ENCODE results near the gene MTTP.

Gene MTTP

DNA sequence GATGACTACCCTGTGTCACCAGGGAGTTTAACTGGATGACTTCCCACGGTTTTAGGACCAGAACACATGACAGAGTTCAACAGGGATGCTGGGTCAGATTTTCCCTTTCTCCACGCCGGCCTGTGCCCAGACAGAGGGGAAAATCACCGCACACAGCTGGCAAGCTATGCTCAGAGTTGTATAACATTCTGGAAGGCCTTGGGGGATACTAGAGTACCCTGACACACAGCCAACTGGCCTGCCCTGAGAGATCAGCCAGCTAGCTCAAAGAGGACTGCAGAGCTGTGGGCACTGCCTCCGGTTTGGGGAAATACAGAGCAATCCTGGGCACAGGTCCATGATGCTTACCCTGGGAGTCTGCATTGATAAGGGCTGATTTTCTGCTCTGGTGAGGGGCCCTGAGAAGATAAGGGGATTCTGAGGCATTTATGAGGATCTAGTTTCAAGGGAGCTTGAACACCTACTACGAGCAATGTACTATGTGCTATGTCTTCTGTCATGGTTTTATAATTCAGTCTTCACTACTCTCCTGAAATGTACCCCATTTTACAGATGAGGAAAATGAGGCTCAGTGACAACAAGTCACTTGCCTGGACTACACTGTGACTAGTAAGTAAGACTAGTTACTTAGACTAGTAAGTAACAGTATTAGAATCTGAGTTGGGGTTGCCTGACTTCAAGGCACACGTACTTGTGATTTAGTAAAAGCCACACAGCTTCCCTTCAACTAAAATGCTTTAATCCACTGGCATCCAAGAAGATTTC is 68.3 kb downstream of the MTTP start:
- DNase-seq, result no peak

DNA sequence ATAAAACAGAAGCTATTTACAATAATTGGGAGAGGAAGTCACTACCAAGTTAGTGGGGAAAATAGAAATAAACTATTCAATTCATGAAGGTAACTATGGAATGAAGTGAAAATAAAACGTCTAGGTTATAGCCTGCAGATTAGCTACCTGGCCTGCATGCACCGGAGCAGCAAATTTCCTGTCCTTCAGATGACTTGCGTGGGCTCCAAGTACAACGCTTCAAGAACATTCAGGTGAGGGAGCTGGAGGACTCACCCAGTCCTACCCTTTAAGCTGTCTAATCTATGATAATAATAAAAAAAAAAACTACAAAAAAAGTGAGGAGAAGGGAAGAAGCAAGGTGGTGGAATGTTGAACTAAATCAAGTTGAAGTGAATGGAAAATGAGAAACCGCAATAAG is 69.8 kb downstream of the MTTP start:
- no peak for DNase-seq

DNA sequence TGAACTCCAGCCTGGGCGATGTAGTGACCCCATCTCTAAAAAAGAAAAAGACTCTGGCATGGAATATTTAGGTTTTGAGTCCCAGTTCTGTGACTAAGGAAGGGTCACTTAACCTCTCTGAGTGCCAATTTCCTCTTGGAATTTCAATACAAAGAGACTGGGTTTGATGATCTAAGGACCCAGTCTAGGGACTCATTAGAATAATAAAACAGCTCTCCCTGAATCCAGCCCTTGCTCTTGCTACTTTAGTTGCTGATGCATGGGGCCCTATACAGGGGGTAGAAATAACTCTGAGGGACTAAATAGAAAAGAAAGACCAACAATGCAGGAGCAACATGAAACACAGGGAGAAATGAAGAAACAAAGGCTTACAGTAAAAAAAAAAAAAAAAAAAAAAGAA is 70.4 kb downstream of the MTTP start:
- no peak for DNase-seq

DNA sequence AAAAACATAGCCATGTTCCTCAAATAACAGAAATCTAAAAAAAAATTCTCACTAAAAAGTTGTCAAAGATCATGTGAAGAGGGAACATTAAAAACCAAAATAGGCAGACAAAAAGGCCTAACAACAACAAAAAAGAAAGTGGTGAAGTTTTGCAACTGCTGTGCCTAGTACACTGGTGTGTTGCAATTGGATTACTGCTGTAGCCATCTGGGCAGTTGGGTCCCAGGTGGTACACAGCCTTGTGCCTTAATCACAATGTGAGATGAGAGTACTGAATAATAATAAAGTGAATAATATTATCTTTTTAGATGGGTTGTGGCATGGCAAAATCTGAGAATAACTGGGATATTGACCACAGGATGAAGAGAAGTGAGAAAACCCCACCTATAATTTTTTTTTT is 71.0 kb downstream of the MTTP start:
- DNase-seq, result no peak

DNA sequence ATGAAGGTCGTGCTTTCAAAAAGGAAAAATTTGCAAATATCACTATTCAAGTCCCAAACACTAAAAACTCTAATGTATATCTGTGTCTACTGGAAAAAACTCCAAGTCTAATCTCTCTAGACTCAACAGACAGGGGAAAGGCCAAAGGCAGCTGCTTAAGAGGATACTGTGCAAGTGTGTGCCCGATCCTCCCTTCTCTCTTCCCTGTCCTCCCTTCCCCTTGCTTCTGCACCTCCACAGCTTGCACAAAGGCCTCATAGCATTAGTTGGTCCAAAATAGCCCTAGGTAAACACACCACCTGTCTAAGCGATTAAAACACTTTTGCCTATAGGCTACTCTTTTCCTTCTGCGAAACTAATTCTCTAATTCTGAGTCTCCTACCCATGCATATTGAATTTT is 72.4 kb downstream of the MTTP start:
- no peak for DNase-seq

DNA sequence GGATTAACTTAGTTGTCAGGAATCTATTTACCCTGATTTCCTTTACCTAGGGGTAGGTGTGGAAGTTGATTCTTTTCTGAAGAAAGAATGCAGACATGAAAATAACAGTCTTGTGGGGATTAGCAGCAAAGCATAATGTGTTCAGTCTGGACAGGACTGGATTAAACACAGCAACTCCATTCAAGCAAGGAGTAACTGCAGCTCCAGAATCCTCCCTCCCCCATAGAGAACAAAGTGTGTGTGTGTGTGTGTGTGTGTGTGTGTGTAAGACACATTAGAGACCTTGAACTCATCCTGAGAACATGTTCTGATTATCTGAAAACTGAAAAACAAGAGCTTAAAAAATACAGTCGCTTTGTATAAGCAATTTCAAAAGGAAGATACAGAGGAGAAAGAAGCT is 73.7 kb downstream of the MTTP start:
- no peak for DNase-seq

DNA sequence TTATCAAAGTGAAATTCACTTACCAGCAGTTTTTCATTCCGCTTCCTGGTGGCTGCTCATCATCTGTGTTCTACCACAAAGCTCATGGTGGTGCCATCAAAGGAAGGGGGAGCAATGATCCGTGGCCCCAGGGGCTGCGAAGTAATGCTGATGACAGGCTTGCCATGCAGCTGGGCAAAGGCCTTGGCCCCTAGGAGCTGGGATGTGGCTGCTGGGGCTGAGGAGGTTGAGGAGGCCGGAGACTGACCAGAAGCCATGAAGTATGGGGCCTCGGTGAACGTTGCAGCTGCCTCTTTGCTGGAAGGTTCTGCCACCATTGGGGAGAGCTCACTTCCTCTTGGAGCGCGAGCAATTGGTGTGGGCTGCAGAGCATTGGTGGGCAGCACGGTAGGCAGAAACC is 74.6 kb downstream of the MTTP start:
- DNase-seq, result no peak

DNA sequence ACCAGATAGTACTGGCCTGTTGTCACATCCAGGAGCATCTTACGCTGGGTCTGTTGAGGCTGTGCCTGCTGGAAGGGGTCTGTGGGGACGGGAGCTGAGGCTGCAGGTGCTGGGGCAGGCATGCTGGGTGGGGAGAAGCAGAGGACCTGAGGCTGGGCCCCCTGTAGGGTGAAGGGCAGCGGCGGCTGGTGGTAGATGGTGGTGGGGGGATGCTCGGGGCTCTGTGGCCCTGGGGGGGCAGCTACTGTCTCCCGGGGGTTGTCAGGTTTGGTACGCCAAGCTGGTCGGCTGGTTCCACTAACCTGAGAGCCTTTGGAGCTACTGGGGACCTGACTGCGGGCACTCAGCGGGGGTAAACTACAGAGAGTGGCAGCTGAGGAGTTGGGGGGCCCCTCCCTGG is 75.2 kb downstream of the MTTP start:
- DNase-seq, result no peak

DNA sequence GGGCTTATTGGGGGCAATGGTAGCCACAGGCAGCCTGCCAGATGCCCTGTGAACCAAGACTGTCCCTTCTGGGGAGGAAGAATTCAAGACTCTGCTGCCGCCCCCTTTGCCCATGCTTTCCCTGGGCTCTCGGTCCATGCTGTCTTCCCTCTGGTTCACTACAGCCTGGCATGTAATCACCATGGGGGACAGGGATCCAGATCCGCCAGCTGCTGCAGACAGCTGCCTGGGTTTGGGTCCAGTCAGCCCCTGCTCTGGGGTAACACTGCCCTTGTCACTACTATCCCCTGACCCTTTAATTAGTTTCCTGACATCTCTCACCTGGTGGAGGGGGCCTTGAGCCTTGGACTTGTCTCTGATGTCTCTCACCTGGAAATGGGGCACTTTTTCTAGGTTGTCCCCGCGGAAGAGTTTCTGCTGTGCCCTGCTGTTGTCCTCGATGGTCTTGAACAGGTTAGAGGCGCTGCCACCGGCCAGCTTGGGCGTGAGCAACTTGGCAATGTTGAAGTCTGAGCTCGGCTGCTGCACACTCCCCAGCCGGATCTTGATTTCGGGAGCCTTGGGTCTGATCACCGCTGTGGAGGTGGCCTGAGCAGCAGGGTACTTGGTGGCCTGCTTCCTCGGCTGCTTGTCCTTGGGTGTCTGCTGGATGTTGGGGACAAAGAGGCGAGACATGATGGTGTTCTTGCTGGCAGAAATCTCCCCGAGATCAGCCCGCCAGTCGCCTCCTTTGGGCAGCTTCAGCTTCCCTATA is 76.6 kb downstream of the MTTP start:
- no peak for DNase-seq

DNA sequence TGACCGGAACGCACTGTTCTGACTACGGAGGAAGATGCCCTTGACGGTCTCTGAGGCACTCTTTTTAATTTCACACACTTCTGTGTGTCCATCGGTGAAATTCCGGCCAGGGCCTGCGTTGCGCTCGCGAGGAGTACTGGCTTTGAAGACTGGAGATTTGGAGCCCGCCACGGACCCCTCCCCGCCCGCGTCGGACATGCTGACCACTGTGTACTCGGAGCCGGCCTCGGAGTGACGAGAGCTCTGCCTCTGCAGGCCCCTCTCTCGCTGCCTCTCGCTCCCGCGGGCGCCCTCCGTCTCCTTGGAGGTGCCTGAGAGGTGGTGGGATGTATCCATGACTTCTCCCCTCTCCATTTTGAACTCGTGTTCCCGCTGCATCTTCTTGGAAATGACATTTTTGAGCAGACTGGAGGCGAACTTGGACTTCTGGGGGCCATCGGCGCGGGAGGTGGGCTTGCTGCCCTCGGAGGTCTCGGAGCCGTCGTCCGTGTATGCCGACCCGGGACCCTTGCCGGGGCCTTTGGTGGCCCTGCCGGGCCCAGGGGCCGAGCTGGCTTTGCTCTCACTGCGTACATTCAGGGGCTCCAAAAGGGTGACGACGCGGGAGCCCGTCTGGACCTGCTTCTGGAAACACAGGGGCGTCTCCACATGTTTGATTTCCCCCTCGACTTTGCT is 77.3 kb downstream of the MTTP start:
- DNase-seq, result no peak

DNA sequence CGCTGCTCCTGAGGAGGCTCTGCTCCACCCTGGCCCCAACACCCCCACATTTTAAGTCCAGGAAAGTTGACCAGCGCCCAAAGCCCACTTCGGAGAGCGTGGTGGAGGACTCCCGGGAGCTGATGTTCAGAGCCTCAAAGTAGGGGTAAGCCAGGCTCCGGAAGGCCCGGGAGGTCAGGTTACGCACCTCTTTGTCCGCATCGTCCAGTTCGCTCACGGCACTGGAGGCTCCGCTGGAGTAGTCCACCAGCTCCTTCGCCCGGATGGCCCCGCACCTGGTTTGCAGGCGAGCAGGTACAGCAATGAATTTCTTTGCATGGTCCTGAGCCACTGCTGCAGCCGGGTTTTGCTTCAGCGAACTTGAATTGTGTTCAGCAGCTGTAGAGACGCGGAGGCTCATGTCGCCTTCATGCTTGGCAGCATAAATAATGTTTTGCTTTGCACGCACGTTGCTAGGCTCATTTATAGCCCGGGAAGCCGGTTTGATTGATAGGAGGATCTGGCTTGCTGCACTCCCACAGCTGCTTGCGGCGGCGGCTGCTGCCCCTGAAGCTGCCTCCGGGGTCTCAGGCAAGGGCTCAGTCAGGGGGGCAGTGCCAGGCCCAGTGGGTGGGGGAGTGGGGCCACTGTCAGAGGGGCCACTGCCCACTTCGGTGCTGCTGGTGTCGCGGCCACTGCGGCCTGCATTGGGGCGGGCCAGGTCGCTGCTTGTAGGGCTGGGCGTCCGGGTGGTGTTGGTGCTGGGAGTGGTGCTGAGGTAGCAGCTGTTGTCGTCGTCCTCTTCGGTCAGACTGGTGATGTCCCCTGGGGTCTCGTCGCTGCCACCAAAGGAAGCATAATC is 78.2 kb downstream of the MTTP start:
- no peak for DNase-seq

DNA sequence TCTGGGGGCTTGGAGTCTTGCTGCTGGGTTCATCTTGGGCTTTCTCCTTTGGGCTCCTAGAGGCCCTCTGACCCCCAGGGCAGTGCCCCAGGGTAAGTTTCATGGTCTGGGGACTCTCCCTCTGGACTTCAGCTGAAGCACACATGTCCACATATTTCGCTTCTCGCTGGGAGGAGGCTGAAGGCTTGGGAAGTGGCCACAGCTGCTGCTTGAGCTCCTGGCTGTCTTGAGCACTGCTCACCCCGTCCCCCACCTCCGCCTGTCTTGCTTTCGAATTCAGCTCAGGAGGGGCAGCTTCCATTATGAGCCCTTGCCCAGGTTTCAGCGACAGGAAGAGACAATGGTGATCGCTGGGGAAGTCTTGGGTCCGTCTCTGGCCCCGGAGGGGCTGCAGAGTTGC is 79.3 kb downstream of the MTTP start:
- DNase-seq, result no peak

DNA sequence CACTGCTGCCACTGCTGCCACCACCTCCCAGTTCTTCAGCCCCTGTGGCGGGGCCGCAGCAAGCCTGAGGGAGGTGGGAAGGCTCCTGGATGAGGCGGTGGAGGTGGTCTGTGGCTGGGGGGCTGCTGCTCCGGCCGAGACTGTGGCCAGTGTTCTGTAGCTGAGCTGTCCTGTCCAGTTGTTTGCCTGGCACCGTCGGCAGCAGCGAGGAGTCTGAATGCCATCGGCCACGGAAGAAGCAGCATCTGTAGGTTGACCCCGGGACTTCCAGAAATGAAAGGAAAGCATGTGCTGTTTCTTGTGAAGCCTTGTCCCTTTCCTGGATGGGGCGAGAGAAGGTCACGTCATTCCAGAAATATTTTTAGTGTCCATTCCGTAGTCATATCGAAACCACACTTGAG is 79.7 kb downstream of the MTTP start:
- DNase-seq, result no peak

DNA sequence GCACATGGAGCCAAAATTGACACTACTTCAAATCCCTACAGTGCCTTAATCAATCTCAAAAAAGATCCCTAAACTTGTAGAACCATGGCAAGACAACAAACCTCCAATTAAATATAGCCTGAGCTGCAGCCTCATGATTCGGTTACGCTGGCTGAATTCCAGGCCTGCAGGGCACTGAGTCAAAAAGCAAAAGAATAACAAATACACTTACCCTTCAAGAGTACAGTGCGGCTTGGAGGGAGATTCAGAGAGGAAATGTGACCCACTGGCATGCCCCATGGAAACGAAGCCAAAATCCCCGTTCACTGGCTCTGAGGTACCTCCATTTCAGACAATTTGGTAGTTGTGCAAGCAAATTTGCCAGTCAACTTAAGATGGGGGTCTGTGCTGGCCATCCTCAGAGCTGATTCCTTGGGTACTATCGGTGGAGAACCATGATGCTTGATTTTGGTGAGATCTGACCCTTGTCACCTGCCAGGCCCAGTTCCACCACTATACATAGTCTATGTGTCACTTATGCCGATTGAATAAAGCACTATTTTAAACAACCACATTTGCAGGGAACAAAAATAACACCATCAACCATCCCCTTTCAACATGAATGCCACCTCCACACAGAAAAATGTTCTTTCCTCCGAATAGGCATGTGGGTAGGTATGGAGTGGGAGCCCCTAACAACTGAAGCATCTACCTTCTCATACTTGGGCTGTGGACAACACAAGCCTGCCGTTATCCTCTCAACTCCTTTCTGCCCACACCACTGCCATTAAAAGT is 80.9 kb downstream of the MTTP start:
- DNase-seq, result no peak

DNA sequence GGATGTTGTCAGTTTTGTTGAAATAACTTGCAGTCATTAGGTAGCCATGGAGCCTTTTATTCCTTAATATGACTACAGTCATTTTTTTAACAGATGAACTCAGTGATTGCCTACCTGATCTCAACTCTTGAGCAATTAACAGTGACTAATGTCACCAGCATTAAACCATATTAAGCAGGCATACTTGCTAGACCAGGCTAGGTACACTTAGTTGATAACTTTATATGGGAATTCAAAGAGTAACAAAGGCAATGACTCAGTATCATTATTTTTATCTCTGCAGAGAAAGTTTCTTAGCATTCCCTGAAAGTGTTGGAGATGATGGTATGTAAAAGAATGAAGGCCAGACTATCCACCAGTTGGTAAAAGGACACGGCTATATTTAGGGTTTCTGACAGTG is 83.2 kb downstream of the MTTP start, which contains the start of gene C4orf54:
Gene C4orf54 (minus strand): TSS at position 31 of the 400 bp plus-strand sequence. CDS start 3,180 bp downstream, outside the sequence.
- DNase-seq, result no peak

DNA sequence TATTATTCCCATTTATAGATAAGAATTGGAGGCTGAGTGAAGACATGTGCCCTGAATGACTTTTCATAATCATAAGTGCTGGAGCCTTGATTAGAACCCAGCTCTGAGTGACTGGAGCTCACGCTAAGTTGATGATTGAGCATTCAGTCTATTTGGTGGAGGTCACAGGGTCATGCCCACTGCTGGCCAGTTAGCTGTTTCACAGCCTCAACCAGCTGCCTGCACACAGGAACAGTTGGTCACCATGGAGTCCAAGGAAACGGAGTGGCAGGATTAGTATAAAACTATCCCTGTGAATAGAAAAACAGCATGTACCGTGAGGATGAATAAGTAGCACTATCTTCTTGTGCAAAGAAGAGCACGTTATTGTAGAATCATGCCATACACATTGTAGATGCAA is 84.0 kb downstream of the MTTP start:
- DNase-seq, result no peak

DNA sequence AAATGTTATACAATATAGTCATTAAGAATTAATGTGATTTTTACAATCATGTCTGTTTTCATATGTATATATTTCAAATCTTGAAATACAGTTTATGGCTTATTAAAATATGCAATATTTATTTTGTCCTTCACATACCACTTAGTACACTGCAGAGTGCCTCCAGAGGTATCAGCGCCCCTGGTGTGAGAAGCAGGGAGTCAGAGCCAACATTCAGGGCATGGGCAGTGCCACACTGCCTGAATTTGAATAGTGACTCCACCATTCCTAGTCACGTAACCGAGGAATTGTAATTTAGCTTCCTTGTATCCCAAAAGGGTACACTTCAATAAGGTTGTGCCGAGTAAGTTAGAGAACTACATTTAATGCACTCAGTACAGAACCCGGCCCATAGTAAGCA is 87.3 kb downstream of the MTTP start:
- no peak for DNase-seq

DNA sequence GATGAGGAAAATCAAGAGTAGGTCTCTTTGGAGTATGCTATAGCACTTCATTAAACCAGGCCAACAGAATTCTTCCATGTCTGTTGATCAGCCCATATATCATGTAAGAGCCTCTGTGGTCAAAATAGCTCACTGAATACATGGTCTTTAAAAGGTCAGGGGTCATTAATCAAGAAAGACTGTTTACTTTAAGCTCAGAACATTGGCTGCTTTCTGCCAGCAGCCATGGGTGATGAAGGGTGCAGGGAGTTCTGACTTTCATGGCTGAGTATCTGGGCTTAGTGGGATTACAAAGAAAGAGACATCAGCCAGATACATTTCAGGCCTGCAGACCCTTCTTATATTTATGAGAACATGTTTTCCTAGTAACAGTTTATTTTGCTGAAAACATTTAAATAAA is 90.1 kb downstream of the MTTP start:
- DNase-seq, result no peak

DNA sequence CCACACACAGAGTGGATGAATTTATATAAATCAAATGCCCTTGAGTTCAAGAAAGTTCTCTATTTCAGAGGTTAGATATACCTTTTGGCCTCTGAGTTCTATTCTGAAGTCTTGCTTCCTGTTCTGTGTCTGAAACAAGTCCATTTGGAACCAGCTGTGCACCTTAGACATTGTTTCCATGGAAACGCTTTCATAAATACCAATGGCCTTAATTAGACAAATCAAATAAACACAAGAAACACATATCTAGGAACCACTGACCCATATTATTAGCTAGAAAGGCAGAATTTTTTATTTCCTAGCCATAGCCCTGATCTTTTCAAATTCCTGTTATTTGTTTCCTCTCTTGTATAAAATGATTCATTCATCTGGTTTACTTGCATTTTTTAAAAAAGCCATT is 91.4 kb downstream of the MTTP start:
- DNase-seq, result no peak

DNA sequence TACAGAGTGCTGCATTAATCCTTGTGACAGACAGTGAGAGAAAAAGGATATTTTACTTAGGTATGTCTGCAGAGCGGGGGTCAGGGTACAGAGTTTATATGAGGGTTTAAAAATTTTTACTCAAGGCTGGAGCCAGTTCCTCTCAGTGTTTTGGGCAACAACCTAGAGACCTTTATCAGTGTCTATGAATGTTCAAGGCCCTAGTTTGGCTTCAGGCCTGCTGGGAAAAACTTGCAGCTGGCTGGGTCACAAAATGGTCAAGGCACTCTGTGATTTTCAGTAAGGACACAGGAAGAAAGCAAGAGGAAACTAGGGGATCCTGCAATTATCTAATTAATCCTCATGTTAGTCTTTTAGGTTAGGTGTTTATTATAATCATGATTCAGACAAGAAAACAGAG is 93.8 kb downstream of the MTTP start:
- DNase-seq, result no peak

DNA sequence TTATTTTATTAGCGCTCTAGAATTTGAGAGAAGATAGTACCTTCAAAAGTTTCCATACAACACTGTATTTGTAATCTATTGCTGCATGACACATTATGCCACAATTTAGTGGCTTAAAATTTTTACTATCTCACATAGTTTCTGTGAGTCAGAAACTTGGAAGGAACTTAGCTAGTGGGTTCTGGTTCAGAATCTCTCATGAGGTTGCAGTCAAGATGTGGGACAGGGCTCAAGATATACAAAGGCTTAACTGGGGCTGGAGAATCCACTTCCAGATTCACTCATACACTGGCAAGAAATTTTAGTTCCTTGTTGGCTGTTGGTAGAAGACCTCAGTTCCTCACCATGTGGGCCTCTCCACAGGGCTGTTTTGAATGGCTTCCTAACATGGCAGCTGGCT is 94.5 kb downstream of the MTTP start:
- no peak for DNase-seq

DNA sequence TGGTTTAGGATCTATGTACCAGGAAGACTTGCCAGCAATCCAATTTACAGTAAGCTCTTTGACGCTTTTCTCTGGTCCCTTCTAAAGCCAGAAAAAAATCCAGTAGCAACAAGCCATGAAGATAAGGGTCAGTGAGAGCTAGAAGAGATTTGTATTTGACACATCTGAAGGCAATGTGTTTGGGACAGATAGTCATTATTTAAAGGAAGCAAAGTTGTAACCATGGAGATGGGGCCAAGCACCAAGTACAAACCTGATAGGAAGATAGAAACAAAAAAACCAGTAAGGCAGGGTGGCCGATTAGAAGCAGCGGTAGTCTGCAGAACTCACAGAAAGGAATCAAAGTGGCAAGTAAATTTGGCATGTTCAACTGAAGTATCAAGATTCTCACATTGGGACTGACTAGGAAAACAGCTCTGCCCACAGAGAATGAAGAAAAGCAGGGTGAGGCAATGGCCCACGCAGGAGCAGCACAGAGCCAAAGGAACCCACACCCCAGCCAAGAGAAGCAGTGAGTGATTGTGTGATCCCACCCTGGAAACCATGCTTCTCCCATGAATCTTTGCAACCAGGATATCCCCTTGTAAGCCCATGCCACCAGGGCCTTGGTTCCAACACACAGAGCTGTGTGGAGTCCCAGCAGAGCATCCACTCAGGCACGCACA is 95.9 kb downstream of the MTTP start:
- DNase-seq, result no peak

Measured in activated CD4-positive, alpha-beta T cell treated with anti-CD3 and anti-CD28 coated beads, Interleukin-10, Interleukin-2, amounts not matched to agents 100 ng/mL and 50 ng/mL, durations not matched to agents 16 hours and 8 hours (primary cell).